GM03348 (cell line): ENCODE measurements around the gene PRDM4.

Experiments used
- DNase-seq: peaks from one replicate; pipeline ENCODE4 v3.0.0; 2012; ENCODE audit warnings: low spot score

PRDM4 gene

DNA sequence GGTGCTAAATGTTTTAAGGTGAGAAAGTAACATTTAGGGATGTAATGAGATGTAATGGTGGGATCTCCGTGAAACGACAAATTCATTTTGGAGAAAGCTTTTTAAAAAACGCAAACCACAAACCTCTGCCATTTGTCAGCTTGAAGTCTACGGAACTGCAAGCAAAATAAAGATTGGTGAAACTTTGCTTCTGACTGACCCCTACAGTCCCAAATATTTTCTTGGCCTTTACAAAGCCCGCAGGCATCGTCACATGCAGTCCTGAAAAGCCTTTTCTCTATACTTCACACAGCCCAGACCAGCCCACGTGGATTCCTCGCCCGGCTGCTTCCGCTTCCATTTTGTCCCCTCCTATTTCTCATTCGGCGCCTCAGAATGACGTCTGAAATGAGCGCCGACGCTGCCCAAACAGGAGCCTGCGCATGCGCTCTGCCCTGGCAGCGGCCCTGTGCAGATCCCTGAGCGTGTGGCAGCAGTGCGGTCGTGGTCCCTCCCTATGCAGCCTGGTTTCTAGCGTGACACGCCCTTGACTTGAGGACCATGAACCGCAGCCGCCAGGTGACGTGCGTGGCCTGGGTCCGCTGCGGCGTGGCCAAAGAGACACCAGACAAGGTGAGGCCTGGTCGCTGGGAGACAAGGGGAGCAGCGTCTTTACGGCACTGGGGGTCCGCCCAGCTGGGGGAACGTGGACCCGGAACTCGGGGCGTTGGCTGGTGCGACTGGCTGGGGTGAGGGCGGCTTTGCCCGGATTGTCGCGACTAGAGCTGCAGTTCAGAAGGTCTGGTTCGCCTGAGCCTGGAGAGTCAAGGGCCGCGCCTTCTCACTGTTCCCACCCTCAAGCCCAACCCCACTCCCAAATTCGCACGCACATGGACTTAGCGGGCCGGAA is 75.3 kb downstream of the PRDM4 start, which contains the start of gene PWP1:
Gene PWP1, plus strand, starts transcription at position 440 of the 889 bp plus-strand sequence. Its CDS starts 101 bp downstream, at position 541.
- DNase-seq: peak; percentile 98

DNA sequence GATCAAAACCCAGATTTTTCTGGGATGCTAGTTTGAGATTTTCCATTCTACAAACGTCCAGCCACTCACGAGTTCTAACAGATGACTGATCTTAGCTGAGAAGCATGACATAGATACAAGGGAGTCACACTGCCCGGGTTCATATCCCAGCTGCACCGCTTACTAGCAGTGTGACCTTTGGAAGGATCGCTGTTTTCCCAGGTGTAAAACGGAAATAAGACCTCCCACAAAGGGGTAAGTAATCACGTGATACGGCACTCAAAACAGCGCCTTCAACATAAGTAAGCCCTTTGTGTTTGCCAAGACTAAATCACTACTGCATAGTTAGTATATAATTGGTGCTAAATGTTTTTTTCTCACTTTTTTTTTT is 76.0 kb downstream of the PRDM4 start:
- no peak for DNase-seq

- no peak for DNase-seq
Observed at GRCh38 chr12:107684029-107684795, 76.7 kb downstream of the PRDM4 start.
